HepG2 (cell line): Measurements from ENCODE around the gene NFATC3. TPM values are rescaled to one million over a fixed set of nuclear protein-coding genes. Genes with fewer than 3 reads are reported as not detected.

ENCODE experiments used
- CCDC6 ChIP-seq: sonication (generic); formaldehyde crosslinking; IDR thresholded peaks from 2 replicates; pipeline ENCODE4 v1.8.1; 2022; ENCODE audit warnings: mild to moderate bottlenecking, missing genetic modification reagents, moderate library complexity
- CENPX ChIP-seq: sonication (generic); formaldehyde crosslinking; IDR thresholded peaks from 2 replicates; pipeline ENCODE4 v1.9.0; 2021; ENCODE audit warnings: mild to moderate bottlenecking, missing genetic modification reagents, moderate library complexity
- FLYWCH1 ChIP-seq: sonication (generic); formaldehyde crosslinking; IDR thresholded peaks from 2 replicates; pipeline ENCODE4 v1.8.1; 2023; ENCODE audit warnings: mild to moderate bottlenecking, missing genetic modification reagents
- HNRNPUL1 ChIP-seq: fragments of 200-400 bp; formaldehyde crosslinking; IDR thresholded peaks from 2 replicates; pipeline ENCODE4 v1.6.1; 2017; ENCODE audit warnings: low read depth, mild to moderate bottlenecking, low read length, moderate library complexity
- MXD3 ChIP-seq: IDR thresholded peaks from 2 replicates; pipeline ENCODE4 v1.6.1; 2016; ENCODE audit warnings: mild to moderate bottlenecking, missing biosample characterization, missing genetic modification reagents
- RAD21 ChIP-seq: fragments of 450-650 bp; formaldehyde crosslinking; IDR thresholded peaks from 2 replicates; pipeline ENCODE4 v1.5.0; 2020; ENCODE audit warnings: mild to moderate bottlenecking
- RXRA ChIP-seq: sonication (generic); formaldehyde crosslinking; IDR thresholded peaks from 2 replicates; pipeline ENCODE4 v1.5.1; 2020; ENCODE audit warnings: missing genetic modification reagents
- XBP1 ChIP-seq: sonication (generic); formaldehyde crosslinking; IDR thresholded peaks from 2 replicates; pipeline ENCODE4 v1.5.0; 2020; ENCODE audit warnings: missing genetic modification reagents
- ZBTB44 ChIP-seq: sonication (generic); formaldehyde crosslinking; IDR thresholded peaks from 2 replicates; pipeline ENCODE4 v1.4.0; 2020; ENCODE audit warnings: missing genetic modification reagents
- ZBTB7A ChIP-seq: sonication (generic); formaldehyde crosslinking; IDR thresholded peaks from 2 replicates; pipeline ENCODE4 v1.8.0; 2022; ENCODE audit warnings: mild to moderate bottlenecking, missing genetic modification reagents
- ZFP36L2 ChIP-seq: sonication (generic); formaldehyde crosslinking; IDR thresholded peaks from 2 replicates; pipeline ENCODE4 v1.4.0; 2020; ENCODE audit warnings: missing genetic modification reagents
- ZFP90 ChIP-seq: sonication (generic); formaldehyde crosslinking; IDR thresholded peaks from 2 replicates; pipeline ENCODE4 v1.8.0; 2022; ENCODE audit warnings: missing genetic modification reagents, mild to moderate bottlenecking, inconsistent platforms, borderline replicate concordance
- ZNF263 ChIP-seq: sonication (generic); formaldehyde crosslinking; IDR thresholded peaks from 2 replicates; pipeline ENCODE4 v1.4.0; 2020; ENCODE audit warnings: missing genetic modification reagents
- ZNF598 ChIP-seq: sonication (generic); formaldehyde crosslinking; IDR thresholded peaks from 2 replicates; pipeline ENCODE4 v1.5.1; 2020; ENCODE audit warnings: mild to moderate bottlenecking, missing genetic modification reagents, borderline replicate concordance
- ZNF660 ChIP-seq: sonication (generic); formaldehyde crosslinking; IDR thresholded peaks from 2 replicates; pipeline ENCODE4 v1.5.1; 2020; ENCODE audit warnings: mild to moderate bottlenecking, low read depth, missing genetic modification reagents, borderline replicate concordance
- ZNF788 ChIP-seq: sonication (generic); formaldehyde crosslinking; IDR thresholded peaks from 2 replicates; pipeline ENCODE4 v1.5.0; 2020; ENCODE audit warnings: mild to moderate bottlenecking, missing genetic modification reagents, borderline replicate concordance
- ZXDC ChIP-seq: sonication (generic); formaldehyde crosslinking; IDR thresholded peaks from 2 replicates; pipeline ENCODE4 v1.5.0; 2020; ENCODE audit warnings: mild to moderate bottlenecking, missing genetic modification reagents
- polyA plus RNA-seq, 8 experiments: library from polyadenylated mRNA; depleted of rRNA in 3 of 8; stranded (reverse) in 7 of 8; unstranded in 1 of 8; fragments of >200 nt; fragmentation: Illumina TruSeq in 4 of 8; extraction: Trizol in 4 of 8; gene quantifications; 2 replicates each; pipeline versions ENCODE4 v1.2.1 to v1.2.3, GENCODE V29; 2011 to 2016; ENCODE audit warnings: low read depth in 4 of 8, missing spikeins in 1 of 8, mixed read lengths in 1 of 8; ENCODE audit not compliant: insufficient read depth in 1 of 8
- total RNA-seq, 5 experiments: library from RNA; depleted of rRNA; stranded (reverse); fragments of >200 nt; fragmentation: Illumina TruSeq; extraction: Trizol; gene quantifications; 2 replicates each; pipeline ENCODE4 v1.2.3, GENCODE V29; 2016; ENCODE audit warnings: low read depth in 1 of 5
- TF ChIP-seq, protein P1 (sequence below): sonication (generic); formaldehyde crosslinking; IDR thresholded peaks from 2 replicates; pipeline ENCODE4 v1.4.0; 2020; ENCODE audit warnings: missing genetic modification reagents
- TF ChIP-seq, protein P2 (sequence below): sonication (generic); formaldehyde crosslinking; IDR thresholded peaks from 2 replicates; pipeline ENCODE4 v1.8.1; 2023; ENCODE audit warnings: mild to moderate bottlenecking, missing genetic modification reagents

Gene NFATC3
- total and polyA plus RNA-seq, 2 of the 13 experiments (the other 11 are each of a cell fraction or from before 2014, with no cell fraction given) = 52.6 to 62.7 TPM

DNA sequence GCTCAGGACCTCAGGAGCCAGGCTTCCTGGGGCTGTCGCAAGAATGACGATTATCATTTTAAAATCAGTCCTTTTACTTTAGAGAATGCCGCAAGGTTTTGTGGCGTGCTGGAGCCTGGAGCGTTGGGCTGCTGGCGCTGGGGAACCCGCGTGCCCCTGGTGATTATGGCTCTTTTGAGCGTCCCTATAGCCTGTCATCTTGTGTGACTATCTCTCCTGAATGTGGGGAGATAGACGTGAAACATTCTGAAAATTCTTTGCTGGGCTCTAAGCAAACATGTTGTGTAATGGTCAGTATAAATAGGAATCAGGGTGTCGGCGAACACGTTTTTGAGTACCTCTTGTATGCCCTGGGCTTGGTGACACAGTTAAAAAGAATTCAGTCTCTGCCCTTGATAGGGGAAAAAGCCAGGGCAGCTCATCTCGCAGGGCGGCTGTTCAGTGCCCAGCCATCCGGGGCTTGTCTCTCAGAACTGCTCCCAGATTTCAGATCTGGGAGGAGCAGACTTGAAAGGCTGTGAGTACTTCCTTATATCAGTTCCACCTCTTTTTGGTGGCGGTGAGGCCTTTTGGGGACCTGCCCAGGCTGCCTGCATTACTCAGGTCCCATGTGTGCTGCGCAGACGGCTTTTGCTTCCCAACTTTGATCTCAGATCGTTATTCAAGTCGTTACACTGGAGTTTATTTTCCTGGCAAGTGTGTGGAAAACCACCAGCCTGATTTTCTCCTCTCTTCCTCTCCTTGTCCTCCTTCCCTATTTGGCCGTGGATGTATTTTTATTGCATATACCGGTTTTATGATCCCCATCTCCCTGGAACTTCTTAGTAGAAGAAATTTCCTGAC lies 180.1 kb downstream of the NFATC3 start (continued):
- TF ChIP-seq XBP1 = no peak
- 0 out of 2 replicates have a peak, but pooled peaks have one; percentile 50 for TF ChIP-seq CCDC6 (CRISPR knock-in tag)
- TF ChIP-seq ZBTB7A (CRISPR knock-in tag) = no peak
- TF ChIP-seq, protein P1, sequence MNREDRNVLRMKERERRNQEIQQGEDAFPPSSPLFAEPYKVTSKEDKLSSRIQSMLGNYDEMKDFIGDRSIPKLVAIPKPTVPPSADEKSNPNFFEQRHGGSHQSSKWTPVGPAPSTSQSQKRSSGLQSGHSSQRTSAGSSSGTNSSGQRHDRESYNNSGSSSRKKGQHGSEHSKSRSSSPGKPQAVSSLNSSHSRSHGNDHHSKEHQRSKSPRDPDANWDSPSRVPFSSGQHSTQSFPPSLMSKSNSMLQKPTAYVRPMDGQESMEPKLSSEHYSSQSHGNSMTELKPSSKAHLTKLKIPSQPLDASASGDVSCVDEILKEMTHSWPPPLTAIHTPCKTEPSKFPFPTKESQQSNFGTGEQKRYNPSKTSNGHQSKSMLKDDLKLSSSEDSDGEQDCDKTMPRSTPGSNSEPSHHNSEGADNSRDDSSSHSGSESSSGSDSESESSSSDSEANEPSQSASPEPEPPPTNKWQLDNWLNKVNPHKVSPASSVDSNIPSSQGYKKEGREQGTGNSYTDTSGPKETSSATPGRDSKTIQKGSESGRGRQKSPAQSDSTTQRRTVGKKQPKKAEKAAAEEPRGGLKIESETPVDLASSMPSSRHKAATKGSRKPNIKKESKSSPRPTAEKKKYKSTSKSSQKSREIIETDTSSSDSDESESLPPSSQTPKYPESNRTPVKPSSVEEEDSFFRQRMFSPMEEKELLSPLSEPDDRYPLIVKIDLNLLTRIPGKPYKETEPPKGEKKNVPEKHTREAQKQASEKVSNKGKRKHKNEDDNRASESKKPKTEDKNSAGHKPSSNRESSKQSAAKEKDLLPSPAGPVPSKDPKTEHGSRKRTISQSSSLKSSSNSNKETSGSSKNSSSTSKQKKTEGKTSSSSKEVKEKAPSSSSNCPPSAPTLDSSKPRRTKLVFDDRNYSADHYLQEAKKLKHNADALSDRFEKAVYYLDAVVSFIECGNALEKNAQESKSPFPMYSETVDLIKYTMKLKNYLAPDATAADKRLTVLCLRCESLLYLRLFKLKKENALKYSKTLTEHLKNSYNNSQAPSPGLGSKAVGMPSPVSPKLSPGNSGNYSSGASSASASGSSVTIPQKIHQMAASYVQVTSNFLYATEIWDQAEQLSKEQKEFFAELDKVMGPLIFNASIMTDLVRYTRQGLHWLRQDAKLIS (CRISPR knock-in tag) = peak; percentile 48; the same call in 1 of the 2 replicates
- peak; percentile 21; the same call in 1 of the 2 replicates for TF ChIP-seq ZNF263 (CRISPR knock-in tag)
- TF ChIP-seq CENPX = no peak
- TF ChIP-seq RAD21 (CRISPR knock-in tag) = 0 out of 2 replicates have a peak, but pooled peaks have one; percentile 8
- TF ChIP-seq ZBTB44 (CRISPR knock-in tag) = no peak; the same call in 1 of the 2 replicates
- TF ChIP-seq ZNF788 (CRISPR knock-in tag) = peak; percentile 67; the same call in 1 of the 2 replicates
- TF ChIP-seq ZFP90 (CRISPR knock-in tag) = no peak; the same call in 1 of the 2 replicates
- no peak for TF ChIP-seq ZFP36L2
- TF ChIP-seq HNRNPUL1 = no peak
- TF ChIP-seq, protein P2, sequence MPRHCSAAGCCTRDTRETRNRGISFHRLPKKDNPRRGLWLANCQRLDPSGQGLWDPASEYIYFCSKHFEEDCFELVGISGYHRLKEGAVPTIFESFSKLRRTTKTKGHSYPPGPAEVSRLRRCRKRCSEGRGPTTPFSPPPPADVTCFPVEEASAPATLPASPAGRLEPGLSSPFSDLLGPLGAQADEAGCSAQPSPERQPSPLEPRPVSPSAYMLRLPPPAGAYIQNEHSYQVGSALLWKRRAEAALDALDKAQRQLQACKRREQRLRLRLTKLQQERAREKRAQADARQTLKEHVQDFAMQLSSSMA = no peak; the same call in 1 of the 2 replicates
- TF ChIP-seq FLYWCH1 (CRISPR knock-in tag) = 0 out of 2 replicates have a peak, but pooled peaks have one; percentile 57
- no peak for TF ChIP-seq MXD3 (CRISPR knock-in tag)
- TF ChIP-seq ZNF598 = no peak
- TF ChIP-seq RXRA (CRISPR knock-in tag) = peak; percentile 34
- no peak for TF ChIP-seq ZNF660 (CRISPR knock-in tag)
- TF ChIP-seq ZXDC (CRISPR knock-in tag) = peak; percentile 78
